H9 (cell line): ENCODE results near the gene ITPK1. TPM values are rescaled to one million over a fixed set of nuclear protein-coding genes. Genes with fewer than 3 reads are reported as not detected.

Experiments
- DNase-seq: peaks from one replicate; pipeline ENCODE4 v3.0.0-alpha.2; 2017
- H2AFZ ChIP-seq: one replicate; pipeline ENCODE4 v1.6.1; 2013; ENCODE audit warnings: mild to moderate bottlenecking, low read length, control low read depth, moderate library complexity
- H2AK5ac ChIP-seq: 2 replicates; pipeline ENCODE4 v1.6.1; 2013; ENCODE audit warnings: low read length, control low read depth, mixed read lengths; ENCODE audit not compliant: insufficient read length
- H2BK120ac ChIP-seq: one replicate; pipeline ENCODE4 v1.6.1; 2013; ENCODE audit warnings: low read depth, mild to moderate bottlenecking, low read length, control low read depth, inconsistent platforms; ENCODE audit not compliant: poor library complexity, severe bottlenecking
- H2BK12ac ChIP-seq: 2 replicates; pipeline ENCODE4 v1.6.1; 2013; ENCODE audit warnings: low read length, control low read depth, mixed read lengths, low read depth; ENCODE audit not compliant: insufficient read length
- H2BK15ac ChIP-seq: 2 replicates; pipeline ENCODE4 v1.6.1; 2013; ENCODE audit warnings: low read depth, low read length, control low read depth
- H2BK20ac ChIP-seq: one replicate; pipeline ENCODE4 v1.6.1; 2013; ENCODE audit warnings: low read depth, mild to moderate bottlenecking, low read length, control low read depth, inconsistent platforms; ENCODE audit not compliant: poor library complexity, severe bottlenecking
- H2BK5ac ChIP-seq: 2 replicates; pipeline ENCODE4 v1.6.1; 2013; ENCODE audit warnings: low read length, control low read depth, mixed read lengths; ENCODE audit not compliant: insufficient read length
- H3K14ac ChIP-seq: 2 replicates; pipeline ENCODE4 v1.6.1; 2013; ENCODE audit warnings: low read length, control low read depth; ENCODE audit not compliant: insufficient read depth
- H3K18ac ChIP-seq: 2 replicates; pipeline ENCODE4 v1.6.1; 2013; ENCODE audit warnings: low read depth, mild to moderate bottlenecking, mixed read lengths, low read length, control low read depth; ENCODE audit not compliant: insufficient read length
- H3K23ac ChIP-seq: 2 replicates; pipeline ENCODE4 v1.6.1; 2013; ENCODE audit warnings: low read length, control low read depth, mixed read lengths, low read depth; ENCODE audit not compliant: insufficient read length
- H3K23me2 ChIP-seq: 2 replicates; pipeline ENCODE4 v1.6.1; 2013; ENCODE audit warnings: low read depth, mild to moderate bottlenecking, mixed read lengths, low read length, control low read depth; ENCODE audit not compliant: insufficient read length, poor library complexity, severe bottlenecking
- H3K27ac ChIP-seq: 2 replicates; pipeline ENCODE4 v1.5.1; 2013; ENCODE audit warnings: low read length, control low read depth, mixed read lengths, low read depth; ENCODE audit not compliant: insufficient read length
- H3K27me3 ChIP-seq: 2 replicates; pipeline ENCODE4 v1.6.1; 2013; ENCODE audit warnings: low read length, control low read depth, inconsistent platforms; ENCODE audit not compliant: insufficient read depth
- H3K4ac ChIP-seq: 2 replicates; pipeline ENCODE4 v1.6.1; 2013; ENCODE audit warnings: low read depth, mild to moderate bottlenecking, control low read depth, inconsistent platforms, low read length, moderate library complexity
- H3K4me1 ChIP-seq: 2 replicates; pipeline ENCODE4 v1.6.1; 2013; ENCODE audit warnings: low read length, control low read depth, inconsistent platforms; ENCODE audit not compliant: insufficient read depth
- H3K4me2 ChIP-seq: 2 replicates; pipeline ENCODE4 v1.6.1; 2013; ENCODE audit warnings: low read length, control low read depth, mixed read lengths; ENCODE audit not compliant: insufficient read length, insufficient read depth
- H3K56ac ChIP-seq: 2 replicates; pipeline ENCODE4 v1.6.1; 2013; ENCODE audit warnings: low read depth, mild to moderate bottlenecking, mixed read lengths, low read length, control low read depth; ENCODE audit not compliant: insufficient read length
- H3K79me1 ChIP-seq: 2 replicates; pipeline ENCODE4 v1.6.1; 2013; ENCODE audit warnings: low read depth, mild to moderate bottlenecking, moderate library complexity, low read length, control low read depth, inconsistent platforms; ENCODE audit not compliant: insufficient read depth, poor library complexity, severe bottlenecking
- H3K79me2 ChIP-seq: 2 replicates; pipeline ENCODE4 v1.6.1; 2013; ENCODE audit warnings: low read length, control low read depth, inconsistent platforms; ENCODE audit not compliant: insufficient read depth
- H3K9ac ChIP-seq: 2 replicates; pipeline ENCODE4 v1.6.1; 2013; ENCODE audit warnings: low read length, control low read depth, mixed read lengths; ENCODE audit not compliant: insufficient read length; ENCODE audit errors: extremely low read depth
- H3K9me3 ChIP-seq: one replicate; pipeline ENCODE4 v1.6.1; 2013; ENCODE audit warnings: low read depth, low read length, inconsistent platforms; ENCODE audit not compliant: control insufficient read depth
- H3T11ph ChIP-seq: one replicate; pipeline ENCODE4 v1.6.1; 2013; ENCODE audit warnings: mild to moderate bottlenecking, low read length, control low read depth, inconsistent platforms
- H4K20me1 ChIP-seq: one replicate; pipeline ENCODE4 v1.6.1; 2013; ENCODE audit not compliant: control insufficient read depth, insufficient read length, insufficient read depth
- H4K5ac ChIP-seq: 2 replicates; pipeline ENCODE4 v1.6.1; 2013; ENCODE audit warnings: low read depth, mild to moderate bottlenecking, mixed read lengths, low read length, control low read depth; ENCODE audit not compliant: insufficient read length
- H4K8ac ChIP-seq: replicated peaks from 2 replicates; pipeline ENCODE4 v1.6.1; 2013; ENCODE audit warnings: low read length, control low read depth, mixed read lengths, low read depth; ENCODE audit not compliant: insufficient read length
- H4K91ac ChIP-seq: 2 replicates; pipeline ENCODE4 v1.6.1; 2013; ENCODE audit warnings: low read depth, mild to moderate bottlenecking, moderate library complexity, mixed read lengths, low read length, control low read depth; ENCODE audit not compliant: insufficient read length
- H3K27ac Mint-ChIP-seq, 3 experiments: 2 replicates in 2 of 3; 3 replicates in 1 of 3; pipeline ENCODE4 v1.8.0; 2020 to 2021; ENCODE audit warnings: mixed read lengths in 3 of 3, mild to moderate bottlenecking in 1 of 3, moderate library complexity in 1 of 3
- H3K27me3 Mint-ChIP-seq: 2 replicates; pipeline ENCODE4 v1.8.0; 2021; ENCODE audit warnings: low read depth, mild to moderate bottlenecking, moderate library complexity, mixed read lengths
- H3K36me3 Mint-ChIP-seq, 3 experiments: 2 replicates in 2 of 3; 3 replicates in 1 of 3; pipeline ENCODE4 v1.8.0; 2020 to 2021; ENCODE audit warnings: low read depth in 3 of 3, mixed read lengths in 3 of 3; ENCODE audit not compliant: insufficient read depth in 1 of 3
- H3K4me1 Mint-ChIP-seq, 2 experiments: 2 replicates each; pipeline ENCODE4 v1.8.0; 2020; ENCODE audit warnings: mixed read lengths in 2 of 2
- H3K4me3 Mint-ChIP-seq, 2 experiments: 2 replicates in 1 of 2; 3 replicates in 1 of 2; pipeline ENCODE4 v1.8.0; 2020 to 2021; ENCODE audit warnings: mild to moderate bottlenecking in 2 of 2, mixed read lengths in 2 of 2, moderate library complexity in 1 of 2
- H3K9me3 Mint-ChIP-seq, 2 experiments: 2 replicates in 1 of 2; 3 replicates in 1 of 2; pipeline ENCODE4 v1.8.0; 2020; ENCODE audit warnings: mild to moderate bottlenecking in 2 of 2, mixed read lengths in 2 of 2, moderate library complexity in 1 of 2
- WGBS: extraction: QIAGEN DNeasy Blood & Tissue Kit; methylation state at CpG from one replicate; pipeline ENCODE4 v1.1.7; 2013; ENCODE audit warnings: missing lambda C conversion rate, low lambda C conversion rate, mixed read lengths; ENCODE audit not compliant: insufficient read length; ENCODE audit errors: extremely low coverage; 5-methylcytosine and 5-hydroxymethylcytosine counted together
- total RNA-seq: library from RNA; stranded (reverse); gene quantifications from 2 replicates; pipeline ENCODE4 v1.2.1, GENCODE V29; 2021
- TF ChIP-seq, protein P1 (sequence below): fragments of 200-600 bp; sonication (generic); conservative IDR thresholded peaks from 3 replicates; pipeline ENCODE4 v1.8.0; 2021; ENCODE audit warnings: antibody characterized with exemption, mild to moderate bottlenecking

The ITPK1 gene
- total RNA-seq, 1 experiment from 2014 or later: 92.7 TPM

DNA sequence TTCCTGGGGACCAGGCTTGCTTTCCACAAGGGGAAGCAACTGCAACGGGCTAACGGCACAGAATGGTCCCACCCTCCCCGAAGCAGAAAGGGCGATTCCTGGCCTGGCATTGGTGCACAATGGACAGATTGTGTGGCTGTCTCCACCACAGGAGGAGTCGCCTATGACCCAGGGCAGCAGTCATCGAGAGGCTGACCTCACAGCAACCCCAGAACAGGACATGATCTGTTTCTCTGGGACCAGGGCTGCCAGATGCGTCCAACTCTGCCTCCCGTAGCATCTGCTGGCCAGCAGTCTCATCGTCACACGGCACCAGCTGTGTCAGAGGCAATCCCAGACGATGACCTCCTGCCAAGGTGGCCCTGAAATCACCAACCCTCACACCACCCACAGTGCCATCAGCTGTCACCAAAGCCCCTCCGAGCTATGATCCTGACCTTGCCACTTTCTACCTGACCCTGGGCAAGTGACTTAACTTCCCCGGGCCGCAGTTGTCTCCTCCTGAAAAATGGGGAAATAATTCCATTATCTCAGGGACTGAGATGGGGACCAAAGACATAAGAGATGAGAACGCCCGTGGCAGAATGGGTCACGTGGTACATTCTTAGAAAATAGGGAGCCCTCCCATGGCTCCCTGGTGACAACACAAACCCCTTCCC lies 106.1 kb downstream of the ITPK1 start:
- no peak overlapping the region for H2BK20ac ChIP-seq
- H3K14ac ChIP-seq: no peak overlapping the region
- no peaks in the 10 kb centered on the region for H3K79me2 ChIP-seq
- no peak overlapping the region for H4K8ac ChIP-seq
- no peak overlapping the region for H3K18ac ChIP-seq
- Mint-ChIP-seq H3K36me3 (peaks cover 0 to 2% (median 0%) of the 10 kb centered on the region in 3 experiments; a peak in 5 of 7 replicates), H3K27ac (peak overlapping the region in 1 of 3 experiments; percentile 39; a peak in 1 of 7 replicates), H3K4me3 (no peak overlapping the region), H3K27me3 (no peaks in the 10 kb centered on the region; the same call in 1 of the 2 replicates), H3K9me3 (no peaks in the 10 kb centered on the region), H3K4me1 (peaks cover 18 to 26% of the 10 kb centered on the region in 2 experiments)
- no peak overlapping the region for H2BK12ac ChIP-seq
- no peak overlapping the region for H3K9ac ChIP-seq
- no peak overlapping the region for H4K91ac ChIP-seq
- no peak for DNase-seq
- no peaks in the 10 kb centered on the region for H3K79me1 ChIP-seq
- no peaks in the 10 kb centered on the region for H3K23me2 ChIP-seq
- H4K5ac ChIP-seq: no peak overlapping the region
- no peak overlapping the region for H3K4me2 ChIP-seq
- H3K9me3 ChIP-seq: no peaks in the 10 kb centered on the region
- no peak overlapping the region for H2AK5ac ChIP-seq
- H2BK15ac ChIP-seq: no peak overlapping the region
- no peaks in the 10 kb centered on the region for H3K4me1 ChIP-seq
- no peak overlapping the region for H2BK5ac ChIP-seq
- H2BK120ac ChIP-seq: no peak overlapping the region
- H2AFZ ChIP-seq: no peak overlapping the region
- TF ChIP-seq, protein P1, sequence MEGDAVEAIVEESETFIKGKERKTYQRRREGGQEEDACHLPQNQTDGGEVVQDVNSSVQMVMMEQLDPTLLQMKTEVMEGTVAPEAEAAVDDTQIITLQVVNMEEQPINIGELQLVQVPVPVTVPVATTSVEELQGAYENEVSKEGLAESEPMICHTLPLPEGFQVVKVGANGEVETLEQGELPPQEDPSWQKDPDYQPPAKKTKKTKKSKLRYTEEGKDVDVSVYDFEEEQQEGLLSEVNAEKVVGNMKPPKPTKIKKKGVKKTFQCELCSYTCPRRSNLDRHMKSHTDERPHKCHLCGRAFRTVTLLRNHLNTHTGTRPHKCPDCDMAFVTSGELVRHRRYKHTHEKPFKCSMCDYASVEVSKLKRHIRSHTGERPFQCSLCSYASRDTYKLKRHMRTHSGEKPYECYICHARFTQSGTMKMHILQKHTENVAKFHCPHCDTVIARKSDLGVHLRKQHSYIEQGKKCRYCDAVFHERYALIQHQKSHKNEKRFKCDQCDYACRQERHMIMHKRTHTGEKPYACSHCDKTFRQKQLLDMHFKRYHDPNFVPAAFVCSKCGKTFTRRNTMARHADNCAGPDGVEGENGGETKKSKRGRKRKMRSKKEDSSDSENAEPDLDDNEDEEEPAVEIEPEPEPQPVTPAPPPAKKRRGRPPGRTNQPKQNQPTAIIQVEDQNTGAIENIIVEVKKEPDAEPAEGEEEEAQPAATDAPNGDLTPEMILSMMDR: no peak
- no peak overlapping the region for H3K27ac ChIP-seq
- no peak overlapping the region for H3K56ac ChIP-seq
- no peaks in the 10 kb centered on the region for H4K20me1 ChIP-seq
- no peak overlapping the region for H3T11ph ChIP-seq
- no CpG with 5 or more reads among the region's 17 CpGs for WGBS
- no peak overlapping the region for H3K23ac ChIP-seq
- H3K27me3 ChIP-seq: no peaks in the 10 kb centered on the region
- no peak overlapping the region for H3K4ac ChIP-seq
